AG09309 (cell line): ENCODE data around the gene IQCM.

Experiments used
- DNase-seq: peaks from one replicate; pipeline ENCODE4 v3.0.0-alpha.2; 2010; ENCODE audit warnings: low read depth
- H3K4me3 ChIP-seq: 2 replicates; pipeline ENCODE4 v1.5.1; 2011; ENCODE audit warnings: mild to moderate bottlenecking, low read depth, low read length, moderate library complexity; ENCODE audit not compliant: control insufficient read depth
- CTCF ChIP-seq: IDR thresholded peaks from 2 replicates; pipeline ENCODE4 v1.5.1; 2011; ENCODE audit warnings: mild to moderate bottlenecking, low read depth, low read length, inconsistent platforms; ENCODE audit not compliant: insufficient read depth, control insufficient read depth; ENCODE audit errors: missing control alignments

IQCM gene

GRCh38 chr4:149735796-149736195 is 79.8 kb downstream of the IQCM start:
- TF ChIP-seq CTCF: no peak
- H3K4me3 ChIP-seq: no peak overlapping the region

GRCh38 chr4:149728444-149728843 is 87.2 kb downstream of the IQCM start:
- TF ChIP-seq CTCF: no peak
- DNase-seq: no peak
- H3K4me3 ChIP-seq: no peak overlapping the region

More at GRCh38 chr4:149735796-149736195, 79.8 kb downstream of the IQCM start:
- DNase-seq: no peak

GRCh38 chr4:149727663-149728062 is 88.0 kb downstream of the IQCM start:
- no peak for TF ChIP-seq CTCF
- no peak for DNase-seq
- H3K4me3 ChIP-seq: no peak overlapping the region

GRCh38 chr4:149723065-149723464 is 92.6 kb downstream of the IQCM start:
- no peak for DNase-seq
- H3K4me3 ChIP-seq: no peak overlapping the region
- TF ChIP-seq CTCF: no peak

- DNase-seq: no peak
- no peak overlapping the region for H3K4me3 ChIP-seq
- TF ChIP-seq CTCF: no peak
Observed at GRCh38 chr4:149719806-149720205, 95.8 kb downstream of the IQCM start.

- H3K4me3 ChIP-seq: no peak overlapping the region
- no peak for TF ChIP-seq CTCF
- DNase-seq: no peak
Observed at GRCh38 chr4:149719357-149719756, 96.3 kb downstream of the IQCM start.

- TF ChIP-seq CTCF: no peak
- no peak for DNase-seq
- H3K4me3 ChIP-seq: no peak overlapping the region
Observed at GRCh38 chr4:149718500-149718899, 97.1 kb downstream of the IQCM start.
